OCI-LY1 (cell line): ENCODE measurements around the gene HAGH.

Experiments used
- H2AFZ ChIP-seq: fragments of 200-600 bp; sonication (generic), shearing (Covaris generic); 2 replicates; pipeline ENCODE4 v1.6.0; 2014; ENCODE audit warnings: antibody characterized with exemption, mild to moderate bottlenecking, low read length
- H3F3A ChIP-seq: fragments of 200-600 bp; sonication (generic), shearing (Covaris generic); 2 replicates; pipeline ENCODE4 v1.6.0; 2014; ENCODE audit warnings: mild to moderate bottlenecking, antibody characterized with exemption, low read length, moderate library complexity; ENCODE audit not compliant: insufficient read depth
- H3K27ac ChIP-seq: fragments of 200-600 bp; sonication (generic); 2 replicates; pipeline ENCODE4 v1.5.1; 2014; ENCODE audit warnings: low read length, mixed run types, mild to moderate bottlenecking, low read depth; ENCODE audit not compliant: poor library complexity, severe bottlenecking
- H3K27me3 ChIP-seq: fragments of 200-600 bp; sonication (generic); 2 replicates; pipeline ENCODE4 v1.6.0; 2014; ENCODE audit warnings: antibody characterized with exemption, mild to moderate bottlenecking, low read length, moderate library complexity; ENCODE audit not compliant: insufficient read depth
- H3K36me3 ChIP-seq: fragments of 200-600 bp; sonication (generic); 2 replicates; pipeline ENCODE4 v1.6.1; 2014; ENCODE audit warnings: mild to moderate bottlenecking, antibody characterized with exemption, low read length, moderate library complexity, mixed read lengths; ENCODE audit not compliant: insufficient read depth
- H3K4me1 ChIP-seq: fragments of 200-600 bp; sonication (generic); 2 replicates; pipeline ENCODE4 v1.5.1; 2014; ENCODE audit warnings: mild to moderate bottlenecking, low read length, moderate library complexity; ENCODE audit not compliant: insufficient read depth, severe bottlenecking
- H3K4me2 ChIP-seq: fragments of 200-600 bp; sonication (generic), shearing (Covaris generic); 2 replicates; pipeline ENCODE4 v1.6.1; 2014; ENCODE audit warnings: low read length
- H3K4me3 ChIP-seq: fragments of 200-600 bp; sonication (generic); 2 replicates; pipeline ENCODE4 v1.5.1; 2014; ENCODE audit warnings: low read length, low read depth, mild to moderate bottlenecking, mixed read lengths; ENCODE audit not compliant: poor library complexity, severe bottlenecking
- H3K79me2 ChIP-seq: fragments of 200-600 bp; shearing (Covaris generic); 2 replicates; pipeline ENCODE4 v1.6.1; 2016; ENCODE audit warnings: mixed run types, low read length, mixed read lengths; ENCODE audit not compliant: insufficient read depth
- H3K9ac ChIP-seq: fragments of 200-600 bp; sonication (generic), shearing (Covaris generic); 2 replicates; pipeline ENCODE4 v1.6.1; 2014; ENCODE audit warnings: mild to moderate bottlenecking, low read length, mixed read lengths
- H3K9me2 ChIP-seq: fragments of 200-600 bp; sonication (generic), shearing (Covaris generic); 2 replicates; pipeline ENCODE4 v1.6.1; 2014; ENCODE audit warnings: low read depth, mild to moderate bottlenecking, low read length, mixed read lengths
- H3K9me3 ChIP-seq: fragments of 200-600 bp; shearing (Covaris generic); 2 replicates; pipeline ENCODE4 v1.6.1; 2014; ENCODE audit warnings: low read length, mixed read lengths
- H4K20me1 ChIP-seq: fragments of 200-600 bp; sonication (generic), shearing (Covaris generic); 2 replicates; pipeline ENCODE4 v1.6.0; 2016; ENCODE audit warnings: mild to moderate bottlenecking, low read length; ENCODE audit not compliant: insufficient read depth
- CTCF ChIP-seq: fragments of 200-600 bp; sonication (generic), shearing (Covaris generic); IDR thresholded peaks from 2 replicates; pipeline ENCODE4 v1.5.1; 2017; ENCODE audit warnings: mild to moderate bottlenecking, antibody characterized with exemption, low read length, moderate library complexity, mixed read lengths
- EZH2 ChIP-seq: fragments of 200-600 bp; sonication (generic), shearing (Covaris generic); IDR thresholded peaks from 2 replicates; pipeline ENCODE4 v1.8.0; 2017; ENCODE audit warnings: borderline replicate concordance, mixed run types, mild to moderate bottlenecking, antibody characterized with exemption, low read length, moderate library complexity, mixed read lengths

HAGH gene

GRCh38 chr16:1769402-1770300, 57.0 kb downstream of the HAGH start:
- Histone ChIP-seq H4K20me1 (no peaks in the 10 kb centered on the region), H3K4me2 (peak overlapping the region; percentile 91), H3K9me3 (no peaks in the 10 kb centered on the region), H3K27me3 (no peaks in the 10 kb centered on the region), H3K4me1 (peaks cover 21% of the 10 kb centered on the region), H3K36me3 (peaks cover 58% of the 10 kb centered on the region), H3K4me3 (peak overlapping the region; percentile 85), H3K79me2 (0 out of 2 replicates have a peak, but pooled peaks cover 3% of the 10 kb centered on the region), H3F3A (no peaks in the 10 kb centered on the region), H3K27ac (peak overlapping the region; percentile 59), H2AFZ (no peak overlapping the region), H3K9me2 (no peaks in the 10 kb centered on the region), H3K9ac (peak overlapping the region; percentile 88; the same call in 1 of the 2 replicates)
- TF ChIP-seq EZH2 = no peak
- no peak for TF ChIP-seq CTCF

GRCh38 chr16:1768767-1769401, 57.7 kb downstream of the HAGH start:
- no peaks in the 10 kb centered on the region for H3F3A ChIP-seq
- H3K9me2 ChIP-seq = no peaks in the 10 kb centered on the region
- H4K20me1 ChIP-seq = no peaks in the 10 kb centered on the region
- H3K4me2 ChIP-seq = no peak overlapping the region
- H3K27ac ChIP-seq = no peak overlapping the region
- no peak overlapping the region for H2AFZ ChIP-seq
- H3K4me1 ChIP-seq = peaks cover 14% of the 10 kb centered on the region
- no peak overlapping the region for H3K9ac ChIP-seq
- no peak for TF ChIP-seq CTCF
- no peak for TF ChIP-seq EZH2
- H3K4me3 ChIP-seq = no peak overlapping the region
- peaks cover 66% of the 10 kb centered on the region for H3K36me3 ChIP-seq
- H3K27me3 ChIP-seq = no peaks in the 10 kb centered on the region
- H3K9me3 ChIP-seq = no peaks in the 10 kb centered on the region
- H3K79me2 ChIP-seq = 0 out of 2 replicates have a peak, but pooled peaks cover 3% of the 10 kb centered on the region

- no peak overlapping the region for H3K9ac ChIP-seq
- H3K9me2 ChIP-seq = no peaks in the 10 kb centered on the region
- H3K36me3 ChIP-seq = peaks cover 70% of the 10 kb centered on the region
- H3K27ac ChIP-seq = no peak overlapping the region
- no peak for TF ChIP-seq EZH2
- TF ChIP-seq CTCF = no peak
- H3K4me2 ChIP-seq = no peak overlapping the region
- H2AFZ ChIP-seq = no peak overlapping the region
- no peaks in the 10 kb centered on the region for H3F3A ChIP-seq
- H3K27me3 ChIP-seq = no peaks in the 10 kb centered on the region
- H3K9me3 ChIP-seq = no peaks in the 10 kb centered on the region
- H3K4me3 ChIP-seq = no peak overlapping the region
- H4K20me1 ChIP-seq = no peaks in the 10 kb centered on the region
- H3K4me1 ChIP-seq = peaks cover 10% of the 10 kb centered on the region
- 0 out of 2 replicates have a peak, but pooled peaks cover 3% of the 10 kb centered on the region for H3K79me2 ChIP-seq
Measured at GRCh38 chr16:1768061-1768766, 58.4 kb downstream of the HAGH start.
